PC-9 (cell line): ENCODE data around the gene CDCA7L. TPM values are rescaled to one million over a fixed set of nuclear protein-coding genes. Genes with fewer than 3 reads are reported as not detected.

ENCODE experiments used
- Bru-seq: library from RNA; stranded (reverse); fragments of 400-500 nt; gene quantifications from one replicate; lab custom pipeline; 2021; lab: Mats Ljungman, UMichigan
- BruChase-seq, 2 experiments: library from RNA; stranded (reverse); fragments of 400-500 nt; gene quantifications; one replicate each; lab custom pipeline; 2021; lab: Mats Ljungman, UMichigan
- BruUV-seq: library from RNA; stranded (reverse); fragments of 400-500 nt; replicated peaks from 2 replicates; lab custom pipeline; 2021; lab: Mats Ljungman, UMichigan
- CTCF ChIA-PET: fragments of 300-600 bp; sonication (Branson Sonifier 250); formaldehyde crosslinking; loops from one replicate; lab custom pipeline; 2022; ENCODE audit warnings: antibody characterized with exemption; lab: Charles Lee
- POLR2A ChIA-PET: fragments of 300-600 bp; sonication (Branson Sonifier 250); formaldehyde crosslinking; loops from one replicate; lab custom pipeline; 2022; ENCODE audit warnings: antibody characterized with exemption; ENCODE audit not compliant: unreplicated experiment; lab: Charles Lee
- DNase-seq, 2 experiments: peaks; one replicate each; pipeline versions ENCODE4 v3.0.0 to v3.0.0-alpha.2; 2015 to 2022; ENCODE audit warnings: mixed read lengths in 1 of 2
- H2AFZ ChIP-seq: fragments of 200-600 bp; sonication (generic); 2 replicates; pipeline ENCODE4 v1.8.1; 2017; ENCODE audit warnings: antibody characterized with exemption
- H3F3A ChIP-seq: fragments of 200-600 bp; sonication (generic); 2 replicates; pipeline ENCODE4 v1.8.1; 2017; ENCODE audit warnings: antibody characterized with exemption, mild to moderate bottlenecking, low read depth; ENCODE audit not compliant: insufficient read depth
- H3K27ac ChIP-seq: fragments of 200-600 bp; sonication (generic); 2 replicates; pipeline ENCODE4 v1.6.1; 2016; ENCODE audit warnings: mixed run types
- H3K27me3 ChIP-seq: fragments of 200-600 bp; sonication (generic); 2 replicates; pipeline ENCODE4 v1.6.1; 2016; ENCODE audit warnings: low read depth, mixed run types; ENCODE audit not compliant: insufficient read depth
- H3K36me3 ChIP-seq: fragments of 200-600 bp; sonication (generic); 2 replicates; pipeline ENCODE4 v1.6.1; 2016; ENCODE audit warnings: low read depth, mixed run types
- H3K4me1 ChIP-seq: fragments of 200-600 bp; sonication (generic); replicated peaks from 2 replicates; pipeline ENCODE4 v1.6.1; 2016; ENCODE audit warnings: mixed run types; ENCODE audit not compliant: insufficient read depth
- H3K4me2 ChIP-seq: fragments of 200-600 bp; sonication (generic); 2 replicates; pipeline ENCODE4 v1.6.1; 2017; ENCODE audit warnings: mixed run types
- H3K4me3 ChIP-seq: fragments of 200-600 bp; sonication (generic); 2 replicates; pipeline ENCODE4 v1.6.1; 2016; ENCODE audit warnings: mixed run types
- H3K79me2 ChIP-seq: fragments of 200-600 bp; sonication (generic); 2 replicates; pipeline ENCODE4 v1.6.1; 2017; ENCODE audit warnings: low read depth, mixed run types
- H3K9me2 ChIP-seq: fragments of 200-600 bp; sonication (generic); 2 replicates; pipeline ENCODE4 v1.8.1; 2017; ENCODE audit warnings: mild to moderate bottlenecking; ENCODE audit not compliant: insufficient read depth
- H3K9me3 ChIP-seq: fragments of 200-600 bp; sonication (generic); 2 replicates; pipeline ENCODE4 v1.8.1; 2016; ENCODE audit warnings: low read depth; ENCODE audit not compliant: insufficient read depth
- H4K20me1 ChIP-seq: fragments of 200-600 bp; sonication (generic); 2 replicates; pipeline ENCODE4 v1.8.1; 2017; ENCODE audit not compliant: insufficient read depth
- EZH2 ChIP-seq: fragments of 200-600 bp; sonication (generic); IDR thresholded peaks from 2 replicates; pipeline ENCODE4 v1.8.0; 2017; ENCODE audit warnings: antibody characterized with exemption, low read depth
- intact Hi-C: fragments of 100-400 bp; cut with micrococcal nuclease; formaldehyde crosslinking; loops from one replicate; pipeline ENCODE4 v1.10.0; 2022; ENCODE audit not compliant: unreplicated experiment
- long read RNA-seq: library from polyadenylated mRNA; stranded (forward); transcript quantifications from one replicate; pipeline ENCODE4 v2.0.0, GENCODE V29; 2022
- total RNA-seq: library from RNA; stranded (reverse); gene quantifications from 2 replicates; pipeline ENCODE4 v1.2.3, GENCODE V29; 2021
- TF ChIP-seq, protein P1 (sequence below): fragments of 200-600 bp; sonication (generic); conservative IDR thresholded peaks from 2 replicates; pipeline ENCODE4 v1.6.1; 2017; ENCODE audit warnings: mixed run types, antibody characterized with exemption, mild to moderate bottlenecking, moderate library complexity

CDCA7L gene, protein sequence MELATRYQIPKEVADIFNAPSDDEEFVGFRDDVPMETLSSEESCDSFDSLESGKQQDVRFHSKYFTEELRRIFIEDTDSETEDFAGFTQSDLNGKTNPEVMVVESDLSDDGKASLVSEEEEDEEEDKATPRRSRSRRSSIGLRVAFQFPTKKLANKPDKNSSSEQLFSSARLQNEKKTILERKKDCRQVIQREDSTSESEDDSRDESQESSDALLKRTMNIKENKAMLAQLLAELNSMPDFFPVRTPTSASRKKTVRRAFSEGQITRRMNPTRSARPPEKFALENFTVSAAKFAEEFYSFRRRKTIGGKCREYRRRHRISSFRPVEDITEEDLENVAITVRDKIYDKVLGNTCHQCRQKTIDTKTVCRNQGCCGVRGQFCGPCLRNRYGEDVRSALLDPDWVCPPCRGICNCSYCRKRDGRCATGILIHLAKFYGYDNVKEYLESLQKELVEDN
- total RNA-seq (243 and 252 TPM in 2 replicates), Bru-seq, nascent RNA (percentile 97 among the genes with signal in this experiment), BruChase-seq, experiment 1, labeled RNA remaining after a 2-hour chase (percentile 89 among the genes with signal in this experiment), BruChase-seq, experiment 2, labeled RNA remaining after a 6-hour chase (percentile 93 among the genes with signal in this experiment)
- long read RNA-seq, transcript CDCA7L-203 (10 exons, 3,066 nt): major isoform, 227 of 441 reads
- long read RNA-seq, transcript CDCA7L-201 (11 exons, 2,915 nt): minor isoform, 6 of 441 reads
- long read RNA-seq, transcript CDCA7L-202 (9 exons, 1,830 nt): minor isoform, 48 of 441 reads
- long read RNA-seq, partial matches to known transcripts: 16 of 441 reads
- long read RNA-seq, other reads (novel, unspliced or antisense): 143 of 441 reads

DNA sequence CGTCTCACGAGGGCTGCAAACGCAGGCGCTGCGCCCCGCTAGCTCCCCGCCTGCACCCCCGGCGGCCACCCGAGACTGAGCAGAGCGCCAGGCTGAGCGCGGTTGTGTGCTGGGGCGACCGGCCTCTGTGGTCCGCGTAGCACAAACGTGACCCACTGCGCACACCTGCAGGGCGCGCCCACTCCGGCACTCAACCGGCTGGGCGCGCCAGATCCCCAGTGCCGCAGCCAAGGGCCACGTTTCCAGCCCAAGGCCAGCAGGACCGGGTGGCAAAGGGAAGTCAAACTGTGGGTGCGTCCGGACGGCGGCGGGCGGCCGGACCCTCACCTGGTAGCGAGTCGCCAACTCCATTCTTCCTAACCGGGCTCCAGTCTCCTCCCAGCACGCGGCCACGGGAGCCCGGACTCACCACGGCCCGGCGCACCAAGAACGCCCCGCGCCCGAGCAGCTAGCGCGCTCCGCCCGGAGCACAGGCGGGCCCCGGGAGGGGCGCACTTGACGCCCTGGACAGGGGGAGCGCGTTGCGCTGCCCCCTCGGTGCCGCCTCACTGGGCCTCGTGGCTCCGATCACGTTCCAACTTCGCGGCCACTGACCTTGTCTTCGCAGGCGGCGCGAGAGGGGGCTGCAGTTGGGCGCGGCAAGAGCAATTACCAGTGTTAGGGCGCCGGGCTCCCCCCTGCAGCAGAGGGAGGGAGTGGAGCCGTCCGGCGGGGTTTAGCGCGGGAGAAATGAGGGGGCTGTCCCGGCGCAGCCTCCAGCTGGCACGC is at the start of gene CDCA7L:
TSS of gene CDCA7L (minus strand) at position 446 of the 768 bp plus-strand sequence. CDS start at position 351, 95 bp downstream.
- ChIA-PET CTCF (interaction anchor here (0.7 to 1.0 kb wide), 2 partner anchors 38 to 137 kb away, joined by 3 read pairs; no protein-coding TSS in a partner anchor), POLR2A (interaction anchor here (0.5 to 0.9 kb wide), 8 partner anchors 9 to 1406 kb away, joined by 3 to 19 read pairs (median 5); no protein-coding TSS in a partner anchor)
- H4K20me1 ChIP-seq: peaks cover 22% of the 10 kb centered on the region
- no peaks in the 10 kb centered on the region for H3K27me3 ChIP-seq
- TF ChIP-seq, protein P1, sequence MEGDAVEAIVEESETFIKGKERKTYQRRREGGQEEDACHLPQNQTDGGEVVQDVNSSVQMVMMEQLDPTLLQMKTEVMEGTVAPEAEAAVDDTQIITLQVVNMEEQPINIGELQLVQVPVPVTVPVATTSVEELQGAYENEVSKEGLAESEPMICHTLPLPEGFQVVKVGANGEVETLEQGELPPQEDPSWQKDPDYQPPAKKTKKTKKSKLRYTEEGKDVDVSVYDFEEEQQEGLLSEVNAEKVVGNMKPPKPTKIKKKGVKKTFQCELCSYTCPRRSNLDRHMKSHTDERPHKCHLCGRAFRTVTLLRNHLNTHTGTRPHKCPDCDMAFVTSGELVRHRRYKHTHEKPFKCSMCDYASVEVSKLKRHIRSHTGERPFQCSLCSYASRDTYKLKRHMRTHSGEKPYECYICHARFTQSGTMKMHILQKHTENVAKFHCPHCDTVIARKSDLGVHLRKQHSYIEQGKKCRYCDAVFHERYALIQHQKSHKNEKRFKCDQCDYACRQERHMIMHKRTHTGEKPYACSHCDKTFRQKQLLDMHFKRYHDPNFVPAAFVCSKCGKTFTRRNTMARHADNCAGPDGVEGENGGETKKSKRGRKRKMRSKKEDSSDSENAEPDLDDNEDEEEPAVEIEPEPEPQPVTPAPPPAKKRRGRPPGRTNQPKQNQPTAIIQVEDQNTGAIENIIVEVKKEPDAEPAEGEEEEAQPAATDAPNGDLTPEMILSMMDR: no peak
- no peak for TF ChIP-seq EZH2
- H3K79me2 ChIP-seq: peaks cover 45% of the 10 kb centered on the region
- peaks cover 53% of the 10 kb centered on the region for H3K4me1 ChIP-seq
- peak within 1 kb of the TSS; percentile 91 for H3K4me3 ChIP-seq
- TSS peak; percentile 42 for BruUV-seq
- peak within 1 kb of the TSS; percentile 91 for H3K4me2 ChIP-seq
- no peaks in the 10 kb centered on the region for H3K9me2 ChIP-seq
- H3K36me3 ChIP-seq: no peaks in the 10 kb centered on the region
- H3F3A ChIP-seq: peaks cover 31% of the 10 kb centered on the region
- no peaks in the 10 kb centered on the region for H3K9me3 ChIP-seq
- peak within 1 kb of the TSS; percentile 94 for H3K27ac ChIP-seq
- intact Hi-C loops: loop anchor here (1.0 to 10.0 kb wide), 5 partner anchors 15 to 1649 kb away; partner anchors contain the start of genes CCDC126 and SP4
- peak within 1 kb of the TSS; percentile 93 for H2AFZ ChIP-seq
- peak; percentile 79 to 95 for DNase-seq

DNA sequence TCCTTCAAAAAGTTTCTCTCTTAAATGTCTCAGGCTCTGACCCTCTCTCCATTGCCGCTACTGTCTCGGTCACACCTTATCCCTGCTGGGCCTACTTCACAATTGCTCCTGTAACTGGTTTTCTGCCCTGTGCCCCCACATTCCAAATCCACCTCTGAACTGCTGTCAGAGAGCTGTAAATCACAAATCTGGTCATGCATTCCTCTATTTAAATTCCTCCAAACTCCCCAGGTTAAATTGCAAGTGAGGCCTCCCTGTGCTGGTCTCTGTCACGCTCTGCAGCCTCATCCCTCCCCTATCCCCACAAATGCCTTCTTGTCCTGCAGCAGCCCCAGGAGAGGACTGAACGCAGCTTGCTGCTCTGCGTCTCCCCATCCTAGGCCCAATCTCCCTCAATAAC is 40.4 kb upstream of the CDCA7L start:
- Histone ChIP-seq H3K9me3 (no peaks in the 10 kb centered on the region), H3K9me2 (no peaks in the 10 kb centered on the region), H3K27me3 (no peaks in the 10 kb centered on the region; the same call in 1 of the 2 replicates), H2AFZ (no peak overlapping the region), H3K27ac (no peak overlapping the region), H3K36me3 (no peaks in the 10 kb centered on the region), H3K4me3 (no peak overlapping the region), H3K4me2 (no peak overlapping the region), H4K20me1 (no peaks in the 10 kb centered on the region), H3F3A (no peaks in the 10 kb centered on the region), H3K79me2 (no peaks in the 10 kb centered on the region), H3K4me1 (no peaks in the 10 kb centered on the region)
- no peak for DNase-seq
- ChIA-PET CTCF (no interaction called here), POLR2A (no interaction called here)
- intact Hi-C loops: no loop called here
- BruUV-seq: no TSS peak
- TF ChIP-seq, protein P1: no peak
- no peak for TF ChIP-seq EZH2

DNA sequence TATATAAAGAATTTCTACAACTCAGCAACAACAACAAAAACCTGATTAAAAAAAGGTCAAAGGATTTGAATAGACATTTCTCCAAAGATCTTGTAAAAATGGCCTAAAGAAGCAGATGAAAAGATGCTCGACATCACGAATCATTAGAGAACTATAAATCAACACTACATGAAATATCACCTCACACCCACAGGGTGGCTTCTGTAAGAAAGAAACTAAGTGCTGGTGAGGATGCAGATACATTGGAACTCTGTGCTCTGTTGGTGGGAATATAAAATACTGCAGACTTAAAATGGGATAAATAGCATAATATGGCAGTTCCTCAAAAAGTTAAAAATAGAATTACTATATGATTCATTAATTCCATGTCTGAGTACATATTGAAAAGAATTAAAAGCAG is 38.3 kb upstream of the CDCA7L start:
- POLR2A ChIA-PET: no interaction called here
- CTCF ChIA-PET: no interaction called here

More for the DNA sequence above, 38.3 kb upstream of the CDCA7L start:
- Histone ChIP-seq H3K79me2 (no peaks in the 10 kb centered on the region), H3K4me3 (no peak overlapping the region), H4K20me1 (no peaks in the 10 kb centered on the region), H3K9me3 (no peaks in the 10 kb centered on the region), H3K4me1 (no peaks in the 10 kb centered on the region), H2AFZ (no peak overlapping the region), H3K4me2 (no peak overlapping the region), H3K27ac (no peak overlapping the region), H3K36me3 (no peaks in the 10 kb centered on the region), H3F3A (no peaks in the 10 kb centered on the region), H3K9me2 (no peaks in the 10 kb centered on the region), H3K27me3 (no peaks in the 10 kb centered on the region)
- no peak for DNase-seq
- intact Hi-C loops: no loop called here
- no TSS peak for BruUV-seq
- TF ChIP-seq EZH2: no peak
- TF ChIP-seq, protein P1: no peak
